Left renal pelvis (tissue), 4 donors: ENCODE data around the gene SPRY1. TPM values are rescaled to one million over a fixed set of nuclear protein-coding genes. Genes with fewer than 3 reads are reported as not detected.

Experiments
- DNase-seq, 4 donors: peaks; one replicate each; pipeline ENCODE4 v3.0.0-alpha.2; 2013; ENCODE audit warnings: low read depth in 4 of 4, low spot score in 3 of 4
- polyA plus RNA-seq, 4 donors: library from polyadenylated mRNA; unstranded; fragments of 120-200 nt; gene quantifications; one replicate each; pipeline ENCODE4 v1.2.1, GENCODE V29; 2013; ENCODE audit not compliant: insufficient read length in 4 of 4

SPRY1 gene
- polyA plus RNA-seq, 4 donors: 89.9 to 118 (median 94.0) TPM

GRCh38 chr4:123435246-123436113 lies 38.9 kb downstream of the SPRY1 start:
- DNase-seq: no peak

GRCh38 chr4:123438031-123438430 lies 41.4 kb downstream of the SPRY1 start:
- no peak for DNase-seq

- peak in 1 of 4 donors; percentile 39 for DNase-seq
Measured at GRCh38 chr4:123443401-123444289, 47.0 kb downstream of the SPRY1 start.

- peak; percentile 64 to 77 (median 71) for DNase-seq
Measured at GRCh38 chr4:123444290-123444731, 47.7 kb downstream of the SPRY1 start.

GRCh38 chr4:123446865-123447474 lies 50.4 kb downstream of the SPRY1 start:
- no peak for DNase-seq

GRCh38 chr4:123449362-123449761 lies 52.8 kb downstream of the SPRY1 start:
- DNase-seq: no peak

- no peak for DNase-seq
Measured at GRCh38 chr4:123449780-123450179, 53.2 kb downstream of the SPRY1 start.

- DNase-seq: no peak
Measured at GRCh38 chr4:123450393-123450792, 53.8 kb downstream of the SPRY1 start.

- no peak for DNase-seq
Measured at GRCh38 chr4:123452616-123453015, 56.0 kb downstream of the SPRY1 start.

- no peak for DNase-seq
Measured at GRCh38 chr4:123453061-123453680, 56.6 kb downstream of the SPRY1 start.
